Upper lobe of right lung (tissue), 1 donor: ENCODE results near the gene RAC3. TPM values are rescaled to one million over a fixed set of nuclear protein-coding genes. Genes with fewer than 3 reads are reported as not detected.

ENCODE experiments used
- ATAC-seq: fragments of 200-7000 bp; cut with Tn5 transposase; one replicate; pipeline ENCODE4 v1.9.1; 2020; ENCODE audit warnings: mild to moderate bottlenecking, moderate library complexity
- DNase-seq: peaks from one replicate; pipeline ENCODE4 v3.0.0-alpha.2; 2020
- H3K27ac ChIP-seq: fragments of 200-600 bp; one replicate; pipeline ENCODE4 v1.8.0; 2022
- H3K27me3 ChIP-seq: fragments of 200-600 bp; one replicate; pipeline ENCODE4 v1.8.0; 2022; ENCODE audit warnings: mild to moderate bottlenecking
- H3K36me3 ChIP-seq: fragments of 200-600 bp; one replicate; pipeline ENCODE4 v1.8.0; 2022
- H3K4me1 ChIP-seq: fragments of 200-600 bp; one replicate; pipeline ENCODE4 v1.8.0; 2022
- H3K4me3 ChIP-seq: fragments of 200-600 bp; one replicate; pipeline ENCODE4 v1.8.0; 2022; ENCODE audit warnings: mild to moderate bottlenecking
- H3K9me3 ChIP-seq: fragments of 200-600 bp; one replicate; pipeline ENCODE4 v1.8.0; 2022
- CTCF ChIP-seq: fragments of 200-600 bp; IDR thresholded peaks from one replicate; pipeline ENCODE4 v1.8.0; 2022; ENCODE audit warnings: antibody characterized with exemption
- intact Hi-C: fragments of 100-400 bp; cut with DNase I; formaldehyde crosslinking; loops from one replicate; pipeline ENCODE4 v1.11.0; 2022
- total RNA-seq: library from RNA; stranded (reverse); fragmentation: NEBNext Ultra II Directional; extraction: Animal tissue kit (Norgen Biotek cat#: 25700); gene quantifications from one replicate; pipeline ENCODE4 v1.2.1, GENCODE V29; 2021
- donor health status: DM: no; HTN: yes; CAD: no; lungs with severe emphysema.

Gene RAC3
- total RNA-seq, 1 donor from 2014 or later = 3.4 TPM

GRCh38 chr17:82033359-82034085 lies 2.0 kb downstream of the RAC3 start:
- Histone ChIP-seq H3K27ac (no peak overlapping the region), H3K36me3 (no peaks in the 10 kb centered on the region), H3K9me3 (no peaks in the 10 kb centered on the region), H3K27me3 (no peaks in the 10 kb centered on the region), H3K4me3 (no peak overlapping the region), H3K4me1 (peaks cover 22% of the 10 kb centered on the region)
- intact Hi-C loops = loop anchor here (5.0 to 10.0 kb wide), 2 partner anchors 124 to 301 kb away; partner anchors contain the start of gene SECTM1
- DNase-seq (no peak), ATAC-seq (no peak)
- TF ChIP-seq CTCF = no peak

- no peak for ATAC-seq
- H3K9me3 ChIP-seq = no peaks in the 10 kb centered on the region
- DNase-seq = no peak
- H3K36me3 ChIP-seq = no peaks in the 10 kb centered on the region
- intact Hi-C loops = loop anchor here (5.0 to 10.0 kb wide), 2 partner anchors 123 to 300 kb away; partner anchors contain the start of gene SECTM1
- H3K27ac ChIP-seq = no peak overlapping the region
- H3K4me3 ChIP-seq = no peak overlapping the region
- no peaks in the 10 kb centered on the region for H3K27me3 ChIP-seq
- H3K4me1 ChIP-seq = peaks cover 22% of the 10 kb centered on the region
- TF ChIP-seq CTCF = no peak
Measured at GRCh38 chr17:82034371-82035011, 3.0 kb downstream of the RAC3 start.

GRCh38 chr17:82035488-82035887 lies 4.0 kb downstream of the RAC3 start:
- no peak for ATAC-seq
- Histone ChIP-seq H3K4me1 (peaks cover 18% of the 10 kb centered on the region), H3K9me3 (no peaks in the 10 kb centered on the region)

GRCh38 chr17:82035956-82036633 lies 4.6 kb downstream of the RAC3 start:
- Histone ChIP-seq H3K27ac (peak overlapping the region; percentile 95), H3K9me3 (no peaks in the 10 kb centered on the region), H3K4me1 (peaks cover 18% of the 10 kb centered on the region), H3K36me3 (no peaks in the 10 kb centered on the region), H3K27me3 (no peaks in the 10 kb centered on the region), H3K4me3 (peak overlapping the region; percentile 65)
- intact Hi-C loops = loop anchor here (10.0 kb wide), 1 partner anchor 299 kb away; the partner anchor contains the start of gene SECTM1
- TF ChIP-seq CTCF = no peak
- DNase-seq (no peak), ATAC-seq (no peak)

More at GRCh38 chr17:82035488-82035887, 4.0 kb downstream of the RAC3 start:
- intact Hi-C loops = loop anchor here (10.0 kb wide), 1 partner anchor 299 kb away; the partner anchor contains the start of gene SECTM1
- TF ChIP-seq CTCF = no peak
- H3K27me3 ChIP-seq = no peaks in the 10 kb centered on the region
- no peak overlapping the region for H3K4me3 ChIP-seq
- no peak overlapping the region for H3K27ac ChIP-seq
- DNase-seq = no peak
- no peaks in the 10 kb centered on the region for H3K36me3 ChIP-seq

GRCh38 chr17:82036634-82037091 lies 5.2 kb downstream of the RAC3 start:
- no peak for TF ChIP-seq CTCF
- H3K4me1 ChIP-seq = peaks cover 18% of the 10 kb centered on the region
- H3K9me3 ChIP-seq = no peaks in the 10 kb centered on the region
- H3K36me3 ChIP-seq = no peaks in the 10 kb centered on the region
- H3K27ac ChIP-seq = peak overlapping the region; percentile 95
- peak overlapping the region; percentile 65 for H3K4me3 ChIP-seq
- intact Hi-C loops = loop anchor here (10.0 kb wide), 1 partner anchor 298 kb away; the partner anchor contains the start of gene SECTM1
- no peak for ATAC-seq
- no peaks in the 10 kb centered on the region for H3K27me3 ChIP-seq
- DNase-seq = no peak
